GM12873 (cell line): ENCODE measurements around the gene CD70.

Source experiments
- CTCF ChIP-seq: IDR thresholded peaks from 2 replicates; pipeline ENCODE4 v1.5.1; 2012; ENCODE audit warnings: low read depth, mild to moderate bottlenecking, moderate library complexity, low read length, control low read depth; ENCODE audit not compliant: insufficient read depth; ENCODE audit errors: missing control alignments

CD70 gene

GRCh38 chr19:6539514-6539913, 51.4 kb downstream of the CD70 start:
- TF ChIP-seq CTCF, result no peak
